ENCODE results near the gene DRAXIN.

GRCh38 chr1:11654939-11655808 is 36.3 kb upstream of the DRAXIN start:
- TF ChIP-seq, protein P1, sequence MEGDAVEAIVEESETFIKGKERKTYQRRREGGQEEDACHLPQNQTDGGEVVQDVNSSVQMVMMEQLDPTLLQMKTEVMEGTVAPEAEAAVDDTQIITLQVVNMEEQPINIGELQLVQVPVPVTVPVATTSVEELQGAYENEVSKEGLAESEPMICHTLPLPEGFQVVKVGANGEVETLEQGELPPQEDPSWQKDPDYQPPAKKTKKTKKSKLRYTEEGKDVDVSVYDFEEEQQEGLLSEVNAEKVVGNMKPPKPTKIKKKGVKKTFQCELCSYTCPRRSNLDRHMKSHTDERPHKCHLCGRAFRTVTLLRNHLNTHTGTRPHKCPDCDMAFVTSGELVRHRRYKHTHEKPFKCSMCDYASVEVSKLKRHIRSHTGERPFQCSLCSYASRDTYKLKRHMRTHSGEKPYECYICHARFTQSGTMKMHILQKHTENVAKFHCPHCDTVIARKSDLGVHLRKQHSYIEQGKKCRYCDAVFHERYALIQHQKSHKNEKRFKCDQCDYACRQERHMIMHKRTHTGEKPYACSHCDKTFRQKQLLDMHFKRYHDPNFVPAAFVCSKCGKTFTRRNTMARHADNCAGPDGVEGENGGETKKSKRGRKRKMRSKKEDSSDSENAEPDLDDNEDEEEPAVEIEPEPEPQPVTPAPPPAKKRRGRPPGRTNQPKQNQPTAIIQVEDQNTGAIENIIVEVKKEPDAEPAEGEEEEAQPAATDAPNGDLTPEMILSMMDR (IDR thresholded peaks at IDR 0.05; ENCODE audit: low read length) = no peak
- no peak for TF ChIP-seq EZH2 (IDR thresholded peaks at IDR 0.05; ENCODE audit: borderline replicate concordance, low read length)
